ENCODE measurements around the gene ADORA2A.

GRCh38 chr22:24486501-24486921 lies 59.1 kb downstream of the ADORA2A start:
- TF ChIP-seq, protein P1, sequence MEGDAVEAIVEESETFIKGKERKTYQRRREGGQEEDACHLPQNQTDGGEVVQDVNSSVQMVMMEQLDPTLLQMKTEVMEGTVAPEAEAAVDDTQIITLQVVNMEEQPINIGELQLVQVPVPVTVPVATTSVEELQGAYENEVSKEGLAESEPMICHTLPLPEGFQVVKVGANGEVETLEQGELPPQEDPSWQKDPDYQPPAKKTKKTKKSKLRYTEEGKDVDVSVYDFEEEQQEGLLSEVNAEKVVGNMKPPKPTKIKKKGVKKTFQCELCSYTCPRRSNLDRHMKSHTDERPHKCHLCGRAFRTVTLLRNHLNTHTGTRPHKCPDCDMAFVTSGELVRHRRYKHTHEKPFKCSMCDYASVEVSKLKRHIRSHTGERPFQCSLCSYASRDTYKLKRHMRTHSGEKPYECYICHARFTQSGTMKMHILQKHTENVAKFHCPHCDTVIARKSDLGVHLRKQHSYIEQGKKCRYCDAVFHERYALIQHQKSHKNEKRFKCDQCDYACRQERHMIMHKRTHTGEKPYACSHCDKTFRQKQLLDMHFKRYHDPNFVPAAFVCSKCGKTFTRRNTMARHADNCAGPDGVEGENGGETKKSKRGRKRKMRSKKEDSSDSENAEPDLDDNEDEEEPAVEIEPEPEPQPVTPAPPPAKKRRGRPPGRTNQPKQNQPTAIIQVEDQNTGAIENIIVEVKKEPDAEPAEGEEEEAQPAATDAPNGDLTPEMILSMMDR (IDR thresholded peaks at IDR 0.05), result no peak
- no peak for TF ChIP-seq POLR2A (IDR thresholded peaks at IDR 0.05)
